HepG2 (cell line): Measurements from ENCODE around the gene FITM2. TPM values are rescaled to one million over a fixed set of nuclear protein-coding genes. Genes with fewer than 3 reads are reported as not detected.
A peak's percentile ranks its signal among the peaks of the same experiment; 100 is the strongest.

Experiments
- ATAC-seq: fragments of 200-7000 bp; cut with Tn5 transposase; 3 replicates; pipeline ENCODE4 v1.9.1; 2020; ENCODE audit warnings: mild to moderate bottlenecking, moderate library complexity
- BruUV-seq: library from RNA; stranded (reverse); fragments of 400-500 nt; replicated peaks from 2 replicates; lab custom pipeline; 2021; lab: Mats Ljungman, UMichigan
- CTCF ChIA-PET: fragments of 300-600 bp; formaldehyde crosslinking; extraction: SDS; loops from one replicate; lab custom pipeline; 2021; ENCODE audit warnings: low total read pairs, inconsistent platforms, low intra/inter-chr PET ratio; lab: Yijun Ruan, JAX
- POLR2A ChIA-PET: fragments of 350-600 bp; sonication (Branson Sonifier 250); formaldehyde crosslinking; loops from one replicate; lab custom pipeline; 2020; ENCODE audit warnings: antibody characterized with exemption, inconsistent platforms; lab: Yijun Ruan, JAX
- DNase-seq: peaks from one replicate; pipeline ENCODE4 v3.0.0-alpha.2; 2015; ENCODE audit warnings: low spot score
- FAIRE-seq: peaks from 3 replicates; lab custom pipeline; 2011; peaks lifted over from hg19 to GRCh38; lab: Jason Lieb, UNC
- H2AFZ ChIP-seq: one replicate; pipeline ENCODE4 v1.6.1; 2011; ENCODE audit warnings: low read length, inconsistent platforms
- H3K27ac ChIP-seq: fragments of 300-600 bp; 3 replicates; pipeline ENCODE4 v1.8.0; 2011; ENCODE audit warnings: mixed run types, mild to moderate bottlenecking, mixed read lengths, low read length, inconsistent platforms; ENCODE audit not compliant: insufficient read depth; ENCODE audit errors: extremely low read length
- H3K27me3 ChIP-seq, 2 experiments: fragments of 200-600 bp in 1 of 2; 2 replicates in 1 of 2; 3 replicates in 1 of 2; pipeline versions ENCODE4 v1.6.0 to v1.8.0; 2011; ENCODE audit warnings: low read length in 2 of 2, mild to moderate bottlenecking in 2 of 2, moderate library complexity in 2 of 2, inconsistent platforms in 1 of 2; ENCODE audit not compliant: insufficient read depth in 2 of 2, control insufficient read depth in 1 of 2
- H3K36me3 ChIP-seq, 2 experiments: fragments of 200-600 bp in 1 of 2; replicated peaks in 1 of 2; 2 replicates in 1 of 2; 3 replicates in 1 of 2; pipeline versions ENCODE4 v1.5.1 to v1.8.0; 2011; ENCODE audit warnings: low read length in 2 of 2, inconsistent platforms in 1 of 2; ENCODE audit not compliant: insufficient read depth in 2 of 2, control insufficient read depth in 1 of 2
- H3K4me1 ChIP-seq: 2 replicates; pipeline ENCODE4 v1.5.1; 2012; ENCODE audit warnings: low read length, inconsistent platforms; ENCODE audit not compliant: insufficient read depth
- H3K4me2 ChIP-seq: 2 replicates; pipeline ENCODE4 v1.6.0; 2011; ENCODE audit warnings: low read depth, low read length, inconsistent platforms
- H3K4me3 ChIP-seq, 3 experiments: fragments of 200-600 bp in 1 of 3; sonication (generic), shearing (Covaris generic) in 1 of 3; replicated peaks in 1 of 3; 2 replicates each; pipeline ENCODE4 v1.5.1; 2011 to 2016; ENCODE audit warnings: low read length in 3 of 3, inconsistent platforms in 2 of 3, low read depth in 2 of 3, mild to moderate bottlenecking in 2 of 3, control low read depth in 1 of 3, mixed read lengths in 1 of 3; ENCODE audit not compliant: insufficient read depth in 1 of 3
- H3K79me2 ChIP-seq: one replicate; pipeline ENCODE4 v1.6.1; 2011; ENCODE audit warnings: low read length, inconsistent platforms; ENCODE audit not compliant: insufficient read depth
- H3K9ac ChIP-seq: 2 replicates; pipeline ENCODE4 v1.6.0; 2011; ENCODE audit warnings: mild to moderate bottlenecking, low read depth, low read length, inconsistent platforms; ENCODE audit not compliant: insufficient read depth
- H3K9me3 ChIP-seq: 2 replicates; pipeline ENCODE4 v1.5.1; 2012; ENCODE audit warnings: mild to moderate bottlenecking, low read length
- H4K20me1 ChIP-seq: 2 replicates; pipeline ENCODE4 v1.6.0; 2011; ENCODE audit warnings: inconsistent platforms, mild to moderate bottlenecking, low read length, moderate library complexity; ENCODE audit not compliant: insufficient read depth
- FOXA1 ChIP-seq, 2 experiments: fragments of 450-650 bp in 1 of 2; sonication (generic) in 1 of 2; formaldehyde crosslinking in 1 of 2; IDR thresholded peaks; 2 replicates each; pipeline versions ENCODE4 v1.4.0 to v1.6.1; 2016 to 2020; ENCODE audit warnings: missing genetic modification reagents in 1 of 2
- KDM2A ChIP-seq: sonication (generic); formaldehyde crosslinking; IDR thresholded peaks from 2 replicates; pipeline ENCODE4 v1.4.0; 2020; ENCODE audit warnings: low read depth, missing genetic modification reagents, borderline replicate concordance
- MIXL1 ChIP-seq: IDR thresholded peaks from 2 replicates; pipeline ENCODE4 v1.6.1; 2016
- RARA ChIP-seq: IDR thresholded peaks from 2 replicates; pipeline ENCODE4 v1.6.1; 2016; ENCODE audit warnings: missing genetic modification reagents, missing compliant biosample characterization
- SOX13 ChIP-seq, 3 experiments: fragments of 450-650 bp in 1 of 3; sonication (generic) in 1 of 3; formaldehyde crosslinking in 1 of 3; IDR thresholded peaks in 2 of 3; conservative IDR thresholded peaks in 1 of 3; 2 replicates each; pipeline versions ENCODE4 v1.5.0 to v1.6.1; 2016 to 2020; ENCODE audit warnings: antibody characterized with exemption in 1 of 3, mild to moderate bottlenecking in 1 of 3, missing compliant biosample characterization in 1 of 3, missing genetic modification reagents in 1 of 3, moderate library complexity in 1 of 3
- SOX5 ChIP-seq: IDR thresholded peaks from 2 replicates; pipeline ENCODE4 v1.6.1; 2016; ENCODE audit warnings: borderline replicate concordance
- SRF ChIP-seq: IDR thresholded peaks from 2 replicates; pipeline ENCODE4 v1.6.1; 2011; ENCODE audit warnings: mild to moderate bottlenecking, low read depth, low read length, moderate library complexity
- ZNF121 ChIP-seq: sonication (generic); formaldehyde crosslinking; IDR thresholded peaks from 2 replicates; pipeline ENCODE4 v1.5.0; 2020; ENCODE audit warnings: mild to moderate bottlenecking, missing genetic modification reagents
- WGBS: methylation state at CpG from one replicate; pipeline ENCODE4 v1.1.6; 2017; ENCODE audit warnings: low lambda C conversion rate; 5-methylcytosine and 5-hydroxymethylcytosine counted together
- in situ Hi-C: cut with HindIII; loops from 2 replicates; pipeline ENCODE4 v1.10.0; 2017; ENCODE audit warnings: low pct_unique_long_range_greater_than_20kb; ENCODE audit not compliant: extremely low pct_ligation_motif_present
- intact Hi-C: fragments of 100-400 bp; cut with micrococcal nuclease; formaldehyde crosslinking; loops from one replicate; pipeline ENCODE4 v1.10.0; 2022; ENCODE audit not compliant: unreplicated experiment
- polyA plus RNA-seq, 8 experiments: library from polyadenylated mRNA; depleted of rRNA in 3 of 8; stranded (reverse) in 7 of 8; unstranded in 1 of 8; fragments of >200 nt; fragmentation: Illumina TruSeq in 4 of 8; extraction: Trizol in 4 of 8; gene quantifications; 2 replicates each; pipeline versions ENCODE4 v1.2.1 to v1.2.3, GENCODE V29; 2011 to 2016; ENCODE audit warnings: low read depth in 4 of 8, missing spikeins in 1 of 8, mixed read lengths in 1 of 8; ENCODE audit not compliant: insufficient read depth in 1 of 8
- total RNA-seq, 5 experiments: library from RNA; depleted of rRNA; stranded (reverse); fragments of >200 nt; fragmentation: Illumina TruSeq; extraction: Trizol; gene quantifications; 2 replicates each; pipeline ENCODE4 v1.2.3, GENCODE V29; 2016; ENCODE audit warnings: low read depth in 1 of 5
- TF ChIP-seq, protein P1 (sequence below): sonication (generic); formaldehyde crosslinking; conservative IDR thresholded peaks from 2 replicates; pipeline ENCODE4 v1.4.0; 2020; ENCODE audit warnings: missing genetic modification reagents

FITM2 gene
- total and polyA plus RNA-seq, 2 of the 13 experiments (the other 11 are each of a cell fraction or from before 2014, with no cell fraction given): 9.6 to 24.5 TPM

DNA sequence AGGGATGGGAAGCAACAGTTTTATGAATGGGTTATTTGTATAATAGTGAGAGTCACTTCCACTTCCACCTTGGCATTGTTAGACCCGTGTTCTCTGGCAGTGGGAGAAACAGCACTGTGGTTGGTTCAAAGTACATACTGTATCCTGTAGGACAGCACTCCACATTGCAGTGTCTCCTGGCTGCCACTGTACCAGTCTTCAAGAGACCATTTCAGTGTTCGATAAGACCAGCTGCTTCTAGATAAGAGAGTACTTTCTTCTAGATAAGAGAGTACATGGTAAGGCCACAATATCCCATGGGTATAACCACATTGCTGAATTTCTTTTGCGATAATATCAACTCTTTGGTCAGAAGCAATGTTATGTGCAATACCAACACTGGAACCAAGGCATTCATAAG, 28.8 kb downstream of the FITM2 start (continued):
- peak; percentile 12; the same call in 1 of the 2 replicates for TF ChIP-seq SOX5 (CRISPR knock-in tag)
- TF ChIP-seq MIXL1: no peak

DNA sequence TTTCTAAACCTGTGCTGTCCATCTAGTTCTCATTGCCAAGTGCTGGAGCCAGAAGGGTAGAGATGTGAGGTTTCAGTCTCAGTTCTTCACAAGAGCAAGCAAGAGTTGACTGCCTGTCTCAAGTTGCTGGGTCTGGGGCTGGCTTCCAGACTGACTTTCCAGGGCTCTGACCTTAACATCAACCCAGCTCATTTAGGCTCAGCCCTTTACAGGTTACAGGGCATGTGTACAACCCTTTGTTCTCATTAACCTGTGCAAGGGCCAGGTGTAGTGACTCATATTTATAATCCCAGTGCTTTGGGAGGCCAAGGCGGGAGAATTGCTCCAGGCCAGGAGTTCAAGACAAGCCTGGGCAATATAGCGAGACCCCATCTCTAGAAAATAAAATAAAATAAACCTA, 30.6 kb downstream of the FITM2 start:
- no peaks in the 10 kb centered on the region for H3K79me2 ChIP-seq
- no peaks in the 10 kb centered on the region for H4K20me1 ChIP-seq
- H3K4me1 ChIP-seq: peaks cover 48% of the 10 kb centered on the region
- no peaks in the 10 kb centered on the region for H3K36me3 ChIP-seq
- H3K27ac ChIP-seq: no peak overlapping the region
- 96% methylated on average over 2 of the region's 2 CpGs for WGBS
- no peak overlapping the region for H3K4me2 ChIP-seq
- FAIRE-seq: no peak
- CTCF ChIA-PET: no interaction called here
- BruUV-seq: no TSS peak
- H3K4me3 ChIP-seq: no peak overlapping the region
- intact Hi-C loops: no loop called here
- in situ Hi-C loops: no loop called here
- POLR2A ChIA-PET: no interaction called here
- no peak overlapping the region for H2AFZ ChIP-seq
- no peak overlapping the region for H3K9ac ChIP-seq
- TF ChIP-seq RARA (CRISPR knock-in tag): peak; percentile 68
- 0 out of 2 replicates have a peak, but pooled peaks have one; percentile 20 for TF ChIP-seq SOX5 (CRISPR knock-in tag)
- peak; percentile 45; the same call in 1 of the 2 replicates for TF ChIP-seq ZNF121
- no peak for TF ChIP-seq KDM2A (CRISPR knock-in tag)
- no peak for TF ChIP-seq FOXA1 (IDR thresholded peaks at IDR 0.05)
- TF ChIP-seq FOXA1 (CRISPR knock-in tag; IDR thresholded peaks at IDR 0.05): 0 out of 2 replicates have a peak, but pooled peaks have one; percentile 22
- no peak for TF ChIP-seq SRF
- TF ChIP-seq, protein P1, sequence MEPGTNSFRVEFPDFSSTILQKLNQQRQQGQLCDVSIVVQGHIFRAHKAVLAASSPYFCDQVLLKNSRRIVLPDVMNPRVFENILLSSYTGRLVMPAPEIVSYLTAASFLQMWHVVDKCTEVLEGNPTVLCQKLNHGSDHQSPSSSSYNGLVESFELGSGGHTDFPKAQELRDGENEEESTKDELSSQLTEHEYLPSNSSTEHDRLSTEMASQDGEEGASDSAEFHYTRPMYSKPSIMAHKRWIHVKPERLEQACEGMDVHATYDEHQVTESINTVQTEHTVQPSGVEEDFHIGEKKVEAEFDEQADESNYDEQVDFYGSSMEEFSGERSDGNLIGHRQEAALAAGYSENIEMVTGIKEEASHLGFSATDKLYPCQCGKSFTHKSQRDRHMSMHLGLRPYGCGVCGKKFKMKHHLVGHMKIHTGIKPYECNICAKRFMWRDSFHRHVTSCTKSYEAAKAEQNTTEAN (CRISPR knock-in tag): no peak
- TF ChIP-seq SOX13 (IDR thresholded peaks at IDR 0.05): no peak
- 0 out of 4 replicates have a peak, but pooled peaks of 1 of the 2 experiments have one; percentile 17 for TF ChIP-seq SOX13 (CRISPR knock-in tag; conservative IDR thresholded peaks at IDR 0.05 in 1 of 2, IDR thresholded peaks at IDR 0.05 in 1 of 2)
- no peak for ATAC-seq
- no peaks in the 10 kb centered on the region for H3K27me3 ChIP-seq
- no peaks in the 10 kb centered on the region for H3K9me3 ChIP-seq
- DNase-seq: peak; percentile 30
